CD4-positive, alpha-beta T cell (primary cell): Measurements from ENCODE around the gene RNF175. TPM values are rescaled to one million over a fixed set of nuclear protein-coding genes. Genes with fewer than 3 reads are reported as not detected.

ENCODE experiments used
- ATAC-seq: fragments of 200-7000 bp; cut with Tn5 transposase; one replicate; pipeline ENCODE4 v1.10.0; 2022; ENCODE audit warnings: mild to moderate bottlenecking; ENCODE audit not compliant: poor library complexity
- CTCF ChIA-PET: fragments of 350-600 bp; sonication (Branson Sonifier 250); formaldehyde crosslinking; loops from one replicate; lab custom pipeline; 2021; ENCODE audit warnings: antibody characterized with exemption, inconsistent platforms; lab: Charles Lee
- POLR2A ChIA-PET: fragments of 350-600 bp; sonication (Branson Sonifier 250); formaldehyde crosslinking; loops from one replicate; lab custom pipeline; 2021; ENCODE audit warnings: antibody characterized with exemption, inconsistent platforms; lab: Charles Lee
- DNase-seq, 14 experiments: peaks; one replicate each; pipeline ENCODE4 v3.0.0-alpha.2; 2013 to 2020; ENCODE audit warnings: mixed read lengths in 2 of 14
- H3K27ac ChIP-seq, 2 donors: one replicate each; pipeline versions ENCODE4 v1.5.1 to v1.7.0; 2013; ENCODE audit warnings: low read length in 2 of 2, low read depth in 1 of 2, mild to moderate bottlenecking in 1 of 2
- H3K27me3 ChIP-seq, 2 experiments: 1 replicate in 1 of 2; 2 replicates in 1 of 2; pipeline versions ENCODE4 v1.6.1 to v1.7.0; 2013; ENCODE audit warnings: low read length in 2 of 2, control low read depth in 1 of 2, mild to moderate bottlenecking in 1 of 2, moderate library complexity in 1 of 2; ENCODE audit not compliant: insufficient read depth in 2 of 2, control insufficient read depth in 1 of 2
- H3K36me3 ChIP-seq: one replicate; pipeline ENCODE4 v1.6.1; 2013; ENCODE audit warnings: low read length, control low read depth; ENCODE audit not compliant: insufficient read depth
- H3K4me1 ChIP-seq: one replicate; pipeline ENCODE4 v1.6.1; 2013; ENCODE audit warnings: low read length, control low read depth; ENCODE audit not compliant: insufficient read depth
- H3K4me3 ChIP-seq: one replicate; pipeline ENCODE4 v1.5.1; 2013; ENCODE audit warnings: mild to moderate bottlenecking, low read length, moderate library complexity
- H3K9me3 ChIP-seq, 2 experiments: 1 replicate in 1 of 2; 2 replicates in 1 of 2; pipeline versions ENCODE4 v1.6.1 to v1.7.0; 2013; ENCODE audit warnings: low read length in 2 of 2, mild to moderate bottlenecking in 2 of 2, control low read depth in 1 of 2, moderate library complexity in 1 of 2; ENCODE audit not compliant: control insufficient read depth in 1 of 2, insufficient read depth in 1 of 2
- H3K27ac Mint-ChIP-seq: one replicate; pipeline ENCODE4 v1.8.0; 2020; ENCODE audit warnings: mixed read lengths
- H3K27me3 Mint-ChIP-seq: one replicate; pipeline ENCODE4 v1.8.0; 2021; ENCODE audit warnings: mixed read lengths
- H3K36me3 Mint-ChIP-seq: one replicate; pipeline ENCODE4 v1.8.0; 2021; ENCODE audit warnings: low read depth, mixed read lengths
- H3K4me1 Mint-ChIP-seq: one replicate; pipeline ENCODE4 v1.8.0; 2021; ENCODE audit warnings: low read depth, mixed read lengths
- H3K4me3 Mint-ChIP-seq: one replicate; pipeline ENCODE4 v1.8.0; 2020; ENCODE audit warnings: mild to moderate bottlenecking, mixed read lengths
- H3K9me3 Mint-ChIP-seq: one replicate; pipeline ENCODE4 v1.8.0; 2020; ENCODE audit warnings: mixed read lengths
- intact Hi-C, 2 experiments: fragments of 100-400 bp; cut with DNase I in 1 of 2; cut with micrococcal nuclease in 1 of 2; formaldehyde crosslinking; loops; one replicate each; pipeline versions ENCODE4 v1.15.1 to v1.9.0; 2023 to 2025; cut with DNase I, micrococcal nuclease
- total RNA-seq, 174 experiments: library from RNA in 2 of 174; stranded (reverse) in 2 of 174; gene quantifications; one replicate each; pipeline ENCODE4 v1.2.3 and lab custom pipeline; 2021 to 2026
- TF ChIP-seq, protein P1 (sequence below): fragments of 200-600 bp; IDR thresholded peaks from one replicate; pipeline ENCODE4 v1.8.0; 2022; ENCODE audit warnings: antibody characterized with exemption, mild to moderate bottlenecking

RNF175 gene
- total RNA-seq, 2 experiments from 2014 or later: 1.4 to 1.8 TPM

DNA sequence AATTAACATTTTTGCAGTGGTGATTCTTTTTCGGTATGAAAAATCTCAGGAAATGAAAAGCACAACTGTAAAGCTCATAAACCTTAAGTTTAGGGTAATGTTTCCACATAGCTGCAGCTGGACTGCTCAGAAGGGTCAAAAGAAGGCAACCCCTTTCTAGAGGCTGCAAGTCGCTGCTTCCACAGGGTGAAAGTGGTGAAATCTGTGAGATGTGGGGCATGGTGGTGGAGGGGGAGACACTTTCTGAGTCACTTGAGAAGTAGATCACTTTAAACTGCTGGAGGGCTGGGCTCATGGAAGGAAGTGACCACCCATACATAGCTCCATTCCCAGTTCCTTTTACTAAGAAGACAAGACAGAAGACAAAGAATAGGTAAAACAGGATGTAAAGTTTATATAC is 20.4 kb upstream of the RNF175 start:
- ATAC-seq: no peak

DNA sequence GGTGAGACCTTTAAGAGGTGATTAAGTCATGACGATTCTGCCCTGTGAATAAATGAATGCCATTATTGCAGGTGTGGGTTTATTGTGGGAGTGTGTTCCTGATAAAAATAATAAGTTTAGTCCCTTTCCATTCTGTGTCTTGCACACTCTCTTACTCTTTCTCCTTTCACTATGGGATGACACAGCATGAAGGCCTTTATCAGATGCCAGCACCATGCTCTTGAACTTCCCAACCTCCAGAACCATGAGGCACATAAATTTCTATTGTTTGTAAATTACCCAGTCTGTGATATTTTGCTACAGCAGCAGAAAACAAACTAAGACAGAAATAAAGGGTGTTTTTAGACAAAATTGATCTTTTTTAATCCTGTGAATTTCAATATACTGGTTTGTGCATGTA is 18.6 kb upstream of the RNF175 start:
- intact Hi-C loops: no loop called here
- Mint-ChIP-seq H3K27me3 (peaks cover 50% of the 10 kb centered on the region), H3K9me3 (no peaks in the 10 kb centered on the region), H3K4me3 (no peak overlapping the region), H3K4me1 (no peaks in the 10 kb centered on the region), H3K27ac (no peak overlapping the region), H3K36me3 (no peaks in the 10 kb centered on the region)
- ATAC-seq: no peak
- H3K36me3 ChIP-seq: no peaks in the 10 kb centered on the region
- ChIA-PET POLR2A (no interaction called here), CTCF (no interaction called here)
- H3K27ac ChIP-seq: no peak overlapping the region
- TF ChIP-seq, protein P1, sequence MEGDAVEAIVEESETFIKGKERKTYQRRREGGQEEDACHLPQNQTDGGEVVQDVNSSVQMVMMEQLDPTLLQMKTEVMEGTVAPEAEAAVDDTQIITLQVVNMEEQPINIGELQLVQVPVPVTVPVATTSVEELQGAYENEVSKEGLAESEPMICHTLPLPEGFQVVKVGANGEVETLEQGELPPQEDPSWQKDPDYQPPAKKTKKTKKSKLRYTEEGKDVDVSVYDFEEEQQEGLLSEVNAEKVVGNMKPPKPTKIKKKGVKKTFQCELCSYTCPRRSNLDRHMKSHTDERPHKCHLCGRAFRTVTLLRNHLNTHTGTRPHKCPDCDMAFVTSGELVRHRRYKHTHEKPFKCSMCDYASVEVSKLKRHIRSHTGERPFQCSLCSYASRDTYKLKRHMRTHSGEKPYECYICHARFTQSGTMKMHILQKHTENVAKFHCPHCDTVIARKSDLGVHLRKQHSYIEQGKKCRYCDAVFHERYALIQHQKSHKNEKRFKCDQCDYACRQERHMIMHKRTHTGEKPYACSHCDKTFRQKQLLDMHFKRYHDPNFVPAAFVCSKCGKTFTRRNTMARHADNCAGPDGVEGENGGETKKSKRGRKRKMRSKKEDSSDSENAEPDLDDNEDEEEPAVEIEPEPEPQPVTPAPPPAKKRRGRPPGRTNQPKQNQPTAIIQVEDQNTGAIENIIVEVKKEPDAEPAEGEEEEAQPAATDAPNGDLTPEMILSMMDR: no peak
- no peak overlapping the region for H3K4me3 ChIP-seq
- H3K9me3 ChIP-seq: peaks cover 0 to 3% of the 10 kb centered on the region in 2 experiments
- H3K27me3 ChIP-seq: peaks cover 11 to 14% of the 10 kb centered on the region in 2 experiments
- H3K4me1 ChIP-seq: no peaks in the 10 kb centered on the region
- DNase-seq: no peak

More for the DNA sequence above, 20.4 kb upstream of the RNF175 start:
- no peaks in the 10 kb centered on the region for H3K36me3 ChIP-seq
- Mint-ChIP-seq H3K4me1 (no peaks in the 10 kb centered on the region), H3K27ac (no peak overlapping the region), H3K27me3 (peaks cover 65% of the 10 kb centered on the region), H3K36me3 (no peaks in the 10 kb centered on the region), H3K9me3 (no peaks in the 10 kb centered on the region), H3K4me3 (no peak overlapping the region)
- peaks cover 16 to 26% of the 10 kb centered on the region in 2 experiments for H3K27me3 ChIP-seq
- peaks cover 0 to 3% of the 10 kb centered on the region in 2 experiments for H3K9me3 ChIP-seq
- H3K4me1 ChIP-seq: no peaks in the 10 kb centered on the region
- H3K27ac ChIP-seq: no peak overlapping the region
- CTCF ChIA-PET: no interaction called here
- intact Hi-C loops: loop anchor here (10.0 kb wide), 3 partner anchors 565 to 845 kb away; no protein-coding TSS in a partner anchor
- TF ChIP-seq, protein P1: no peak
- H3K4me3 ChIP-seq: no peak overlapping the region
- DNase-seq: no peak
- POLR2A ChIA-PET: no interaction called here

DNA sequence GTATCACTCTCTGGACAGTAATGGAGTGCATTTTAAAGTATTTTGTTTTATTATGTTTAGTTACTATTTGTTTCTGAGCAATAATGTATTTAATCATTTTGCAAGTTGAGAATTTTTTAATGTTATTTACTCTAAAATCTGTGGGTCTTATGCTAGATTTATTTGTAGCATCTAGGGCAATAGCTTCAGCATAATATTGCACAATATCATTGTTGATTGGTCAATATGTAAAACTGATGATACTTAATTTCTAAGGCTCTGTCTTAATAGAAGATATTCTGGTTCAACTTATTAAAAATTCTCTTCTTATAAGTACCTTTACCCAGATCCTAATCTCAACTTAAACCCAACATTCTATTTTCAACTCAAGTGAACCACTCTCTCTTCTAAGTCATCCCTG is 17.6 kb upstream of the RNF175 start:
- H3K27ac ChIP-seq: no peak overlapping the region
- H3K4me1 Mint-ChIP-seq: no peaks in the 10 kb centered on the region
- H3K27me3 Mint-ChIP-seq: peaks cover 46% of the 10 kb centered on the region
- POLR2A ChIA-PET: no interaction called here
- CTCF ChIA-PET: no interaction called here
- no peaks in the 10 kb centered on the region for H3K9me3 Mint-ChIP-seq
- intact Hi-C loops: no loop called here
- H3K36me3 Mint-ChIP-seq: no peaks in the 10 kb centered on the region
- no peak for DNase-seq
- H3K4me3 Mint-ChIP-seq: no peak overlapping the region
- H3K4me3 ChIP-seq: no peak overlapping the region
- H3K4me1 ChIP-seq: no peaks in the 10 kb centered on the region
- peaks cover 0 to 3% of the 10 kb centered on the region in 2 experiments for H3K9me3 ChIP-seq
- peaks cover 11 to 12% of the 10 kb centered on the region in 2 experiments for H3K27me3 ChIP-seq
- no peaks in the 10 kb centered on the region for H3K36me3 ChIP-seq
- no peak for ATAC-seq
- TF ChIP-seq, protein P1: no peak
- no peak overlapping the region for H3K27ac Mint-ChIP-seq
